LNCAP (cell line): ENCODE data around the gene BTAF1.

ENCODE experiments used
- CTCF ChIP-seq: fragments of 450-650 bp; IDR thresholded peaks from 2 replicates; pipeline ENCODE4 v1.5.1; 2017; ENCODE audit warnings: mild to moderate bottlenecking

The BTAF1 gene

GRCh38 chr10:91976317-91977051 lies 52.9 kb downstream of the BTAF1 start:
- TF ChIP-seq CTCF = no peak

GRCh38 chr10:91977491-91977890 lies 53.9 kb downstream of the BTAF1 start:
- TF ChIP-seq CTCF = no peak

GRCh38 chr10:91978585-91978984 lies 55.0 kb downstream of the BTAF1 start:
- no peak for TF ChIP-seq CTCF

- no peak for TF ChIP-seq CTCF
These were observed 56.7 kb downstream of the BTAF1 start for GRCh38 chr10:91980319-91980718.

GRCh38 chr10:91983416-91983815 lies 59.8 kb downstream of the BTAF1 start:
- TF ChIP-seq CTCF = no peak

GRCh38 chr10:91987397-91988037 lies 63.9 kb downstream of the BTAF1 start:
- TF ChIP-seq CTCF = no peak

GRCh38 chr10:91992031-91992430 lies 68.5 kb downstream of the BTAF1 start:
- TF ChIP-seq CTCF = no peak
